Neural crest cell (in vitro differentiated cells): Measurements from ENCODE around the gene C1D. TPM values are rescaled to one million over a fixed set of nuclear protein-coding genes. Genes with fewer than 3 reads are reported as not detected.

Source experiments
- DNase-seq: peaks from one replicate; pipeline ENCODE4 v3.0.0; 2021; ENCODE audit warnings: low read depth, mixed read lengths, low spot score
- H3K27ac Mint-ChIP-seq: one replicate; pipeline ENCODE4 v1.8.0; 2021; ENCODE audit warnings: mild to moderate bottlenecking, mixed read lengths; ENCODE audit not compliant: unreplicated experiment
- H3K27me3 Mint-ChIP-seq: 2 replicates; pipeline ENCODE4 v1.8.0; 2021; ENCODE audit warnings: low read depth, mild to moderate bottlenecking, mixed read lengths
- H3K36me3 Mint-ChIP-seq: 2 replicates; pipeline ENCODE4 v1.8.0; 2021; ENCODE audit warnings: low read depth, mild to moderate bottlenecking, mixed read lengths
- H3K4me1 Mint-ChIP-seq: 2 replicates; pipeline ENCODE4 v1.8.0; 2021; ENCODE audit warnings: mixed read lengths
- H3K4me3 Mint-ChIP-seq: one replicate; pipeline ENCODE4 v1.8.0; 2021; ENCODE audit warnings: mild to moderate bottlenecking, mixed read lengths
- H3K9me3 Mint-ChIP-seq: 2 replicates; pipeline ENCODE4 v1.8.0; 2021; ENCODE audit warnings: mixed read lengths
- CTCF ChIP-seq: fragments of 200-600 bp; sonication (generic); conservative IDR thresholded peaks from 2 replicates; pipeline ENCODE4 v1.5.0; 2021; ENCODE audit warnings: antibody characterized with exemption, mild to moderate bottlenecking
- total RNA-seq: library from RNA; stranded (reverse); gene quantifications from 2 replicates; pipeline ENCODE4 v1.2.1, GENCODE V29; 2021

Gene C1D
- total RNA-seq, 1 donor from 2014 or later = 20.2 TPM

GRCh38 chr2:68030529-68030928 is 32.3 kb downstream of the C1D start:
- TF ChIP-seq CTCF = no peak
- Mint-ChIP-seq H3K36me3 (no peaks in the 10 kb centered on the region), H3K4me1 (no peaks in the 10 kb centered on the region), H3K27ac (no peak overlapping the region), H3K4me3 (no peak overlapping the region), H3K27me3 (peaks cover 2% of the 10 kb centered on the region), H3K9me3 (no peaks in the 10 kb centered on the region)
- DNase-seq = no peak

GRCh38 chr2:68027959-68028358 is 34.8 kb downstream of the C1D start:
- H3K36me3 Mint-ChIP-seq = no peaks in the 10 kb centered on the region
- peaks cover 4% of the 10 kb centered on the region for H3K27me3 Mint-ChIP-seq
- no peak overlapping the region for H3K27ac Mint-ChIP-seq
- no peaks in the 10 kb centered on the region for H3K4me1 Mint-ChIP-seq
- no peaks in the 10 kb centered on the region for H3K9me3 Mint-ChIP-seq
- TF ChIP-seq CTCF = no peak
- no peak for DNase-seq
- no peak overlapping the region for H3K4me3 Mint-ChIP-seq

GRCh38 chr2:68024450-68024849 is 38.4 kb downstream of the C1D start:
- DNase-seq = no peak
- no peaks in the 10 kb centered on the region for H3K4me1 Mint-ChIP-seq
- no peak overlapping the region for H3K4me3 Mint-ChIP-seq
- H3K9me3 Mint-ChIP-seq = no peaks in the 10 kb centered on the region
- peaks cover 4% of the 10 kb centered on the region for H3K27me3 Mint-ChIP-seq
- no peaks in the 10 kb centered on the region for H3K36me3 Mint-ChIP-seq
- TF ChIP-seq CTCF = no peak
- no peak overlapping the region for H3K27ac Mint-ChIP-seq

- TF ChIP-seq CTCF = no peak
- DNase-seq = no peak
- Mint-ChIP-seq H3K36me3 (no peaks in the 10 kb centered on the region), H3K4me1 (no peaks in the 10 kb centered on the region), H3K27ac (no peak overlapping the region), H3K4me3 (no peak overlapping the region), H3K9me3 (no peaks in the 10 kb centered on the region), H3K27me3 (peaks cover 4% of the 10 kb centered on the region)
Observed at GRCh38 chr2:68023904-68024303, 38.9 kb downstream of the C1D start.

GRCh38 chr2:68018727-68019126 is 44.1 kb downstream of the C1D start:
- Mint-ChIP-seq H3K9me3 (peaks cover 3% of the 10 kb centered on the region), H3K27ac (no peak overlapping the region), H3K4me1 (no peaks in the 10 kb centered on the region), H3K36me3 (no peaks in the 10 kb centered on the region), H3K4me3 (no peak overlapping the region), H3K27me3 (peaks cover 16% of the 10 kb centered on the region)
- no peak for DNase-seq
- no peak for TF ChIP-seq CTCF

GRCh38 chr2:68009526-68009925 is 53.3 kb downstream of the C1D start:
- Mint-ChIP-seq H3K27me3 (peaks cover 12% of the 10 kb centered on the region), H3K27ac (no peak overlapping the region), H3K9me3 (peaks cover 11% of the 10 kb centered on the region)

More at GRCh38 chr2:68009526-68009925, 53.3 kb downstream of the C1D start:
- H3K36me3 Mint-ChIP-seq = peaks cover 2% of the 10 kb centered on the region
- TF ChIP-seq CTCF = no peak
- H3K4me3 Mint-ChIP-seq = no peak overlapping the region
- no peaks in the 10 kb centered on the region for H3K4me1 Mint-ChIP-seq
- DNase-seq = no peak
